PC-3 (cell line): ENCODE data around the gene TSEN54. TPM values are rescaled to one million over a fixed set of nuclear protein-coding genes. Genes with fewer than 3 reads are reported as not detected.
A peak's percentile ranks its signal among the peaks of the same experiment; 100 is the strongest.

Experiments used
- ATAC-seq: fragments of 200-7000 bp; cut with Tn5 transposase; 2 replicates; pipeline ENCODE4 v1.9.1; 2020; ENCODE audit warnings: mild to moderate bottlenecking, moderate library complexity
- BruUV-seq: library from RNA; stranded (reverse); fragments of 400-500 nt; replicated peaks from 2 replicates; lab custom pipeline; 2021; lab: Mats Ljungman, UMichigan
- CTCF ChIA-PET: fragments of 300-600 bp; sonication (Branson Sonifier 250); formaldehyde crosslinking; loops from one replicate; lab custom pipeline; 2022; ENCODE audit warnings: antibody characterized with exemption; lab: Charles Lee
- POLR2A ChIA-PET: fragments of 300-600 bp; sonication (Branson Sonifier 250); formaldehyde crosslinking; loops from one replicate; lab custom pipeline; 2022; ENCODE audit warnings: antibody characterized with exemption; ENCODE audit not compliant: unreplicated experiment; lab: Charles Lee
- DNase-seq: peaks from one replicate; pipeline ENCODE4 v3.0.0-alpha.2; 2015
- H2AFZ ChIP-seq: fragments of 300-600 bp; sonication (generic); 2 replicates; pipeline ENCODE4 v1.6.0; 2016; ENCODE audit warnings: antibody characterized with exemption, low read length
- H3F3A ChIP-seq: fragments of 300-600 bp; sonication (generic); one replicate; pipeline ENCODE4 v1.6.0; 2017; ENCODE audit warnings: antibody characterized with exemption, low read length, control low read depth, mild to moderate bottlenecking; ENCODE audit not compliant: unreplicated experiment
- H3K27ac ChIP-seq: fragments of 300-600 bp; sonication (generic); 2 replicates; pipeline ENCODE4 v1.5.1; 2016; ENCODE audit warnings: mild to moderate bottlenecking, low read length
- H3K27me3 ChIP-seq: fragments of 300-600 bp; sonication (generic); 2 replicates; pipeline ENCODE4 v1.6.1; 2016; ENCODE audit warnings: low read length, mixed read lengths
- H3K36me3 ChIP-seq: fragments of 300-600 bp; sonication (generic); 2 replicates; pipeline ENCODE4 v1.6.1; 2016; ENCODE audit warnings: low read depth, mixed run types, low read length, mixed read lengths
- H3K4me1 ChIP-seq: fragments of 300-600 bp; sonication (generic); 2 replicates; pipeline ENCODE4 v1.5.1; 2016; ENCODE audit warnings: low read length; ENCODE audit not compliant: insufficient read depth
- H3K4me2 ChIP-seq: fragments of 300-600 bp; sonication (generic); 2 replicates; pipeline ENCODE4 v1.6.0; 2016; ENCODE audit warnings: low read length
- H3K4me3 ChIP-seq: fragments of 300-600 bp; sonication (generic); 2 replicates; pipeline ENCODE4 v1.5.1; 2016; ENCODE audit warnings: mild to moderate bottlenecking, low read length, mixed read lengths
- H3K79me2 ChIP-seq: fragments of 300-600 bp; sonication (generic); 2 replicates; pipeline ENCODE4 v1.6.1; 2017; ENCODE audit warnings: low read length, mixed read lengths
- H3K9ac ChIP-seq: fragments of 300-600 bp; sonication (generic); 2 replicates; pipeline ENCODE4 v1.6.0; 2016; ENCODE audit warnings: mild to moderate bottlenecking, low read length
- H3K9me2 ChIP-seq: fragments of 300-600 bp; sonication (generic); replicated peaks from 2 replicates; pipeline ENCODE4 v1.6.1; 2016; ENCODE audit warnings: mixed run types, low read length, mixed read lengths
- H3K9me3 ChIP-seq: fragments of 300-600 bp; sonication (generic); 2 replicates; pipeline ENCODE4 v1.6.1; 2016; ENCODE audit warnings: low read length, mixed read lengths
- H4K20me1 ChIP-seq: fragments of 300-600 bp; sonication (generic); 2 replicates; pipeline ENCODE4 v1.6.1; 2016; ENCODE audit warnings: low read length, mixed read lengths
- EZH2 ChIP-seq: fragments of 300-600 bp; sonication (generic); IDR thresholded peaks from one replicate; pipeline ENCODE4 v1.6.1; 2017; ENCODE audit warnings: antibody characterized with exemption, mild to moderate bottlenecking, low read length; ENCODE audit not compliant: unreplicated experiment
- EZH2phosphoT487 ChIP-seq: fragments of 300-600 bp; sonication (generic); IDR thresholded peaks from 2 replicates; pipeline ENCODE4 v1.6.1; 2018; ENCODE audit warnings: mild to moderate bottlenecking, antibody characterized with exemption, low read length, borderline replicate concordance
- intact Hi-C: fragments of 100-400 bp; cut with micrococcal nuclease; formaldehyde crosslinking; loops from 2 replicates; pipeline ENCODE4 v1.9.0; 2023
- total RNA-seq: library from RNA; depleted of rRNA; stranded (reverse); fragments of >200 nt; gene quantifications from 2 replicates; pipeline ENCODE4 v1.2.3, GENCODE V29; 2014
- TF ChIP-seq, protein P1 (sequence below): fragments of 300-600 bp; sonication (generic); conservative IDR thresholded peaks from 2 replicates; pipeline ENCODE4 v1.5.1; 2017; ENCODE audit warnings: antibody characterized with exemption, low read depth, mild to moderate bottlenecking, low read length

The TSEN54 gene
- total RNA-seq, 1 experiment from 2014 or later: 61.6 TPM

DNA sequence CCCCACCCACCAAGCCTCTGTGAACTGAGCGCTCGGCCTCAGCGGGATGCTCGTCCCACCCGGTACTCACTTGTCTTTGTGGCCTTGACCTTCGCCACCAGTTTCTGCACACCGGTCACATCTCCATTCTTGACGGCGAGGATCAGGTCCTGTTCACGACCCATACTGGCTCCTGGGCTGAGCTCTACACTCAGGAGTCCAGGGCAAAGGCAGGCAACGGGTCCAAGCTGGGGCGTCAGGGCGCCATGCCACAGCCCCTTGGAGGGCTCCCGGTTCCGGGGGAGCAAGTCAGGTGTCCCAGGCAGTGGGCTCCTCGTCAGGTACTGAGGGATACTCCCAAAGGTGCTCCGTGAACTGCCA, 2.7 kb upstream of the TSEN54 start:
- Histone ChIP-seq H3K27ac (no peak overlapping the region), H3K4me2 (peak overlapping the region; percentile 93), H3K4me1 (peaks cover 47% of the 10 kb centered on the region), H3K9me2 (no peaks in the 10 kb centered on the region), H2AFZ (no peak overlapping the region), H3K9me3 (no peaks in the 10 kb centered on the region), H3F3A (no peaks in the 10 kb centered on the region), H3K4me3 (peak overlapping the region; percentile 78; the same call in 1 of the 2 replicates), H3K9ac (no peak overlapping the region), H3K79me2 (peaks cover 66% of the 10 kb centered on the region), H3K27me3 (no peaks in the 10 kb centered on the region), H3K36me3 (no peaks in the 10 kb centered on the region; the same call in 1 of the 2 replicates), H4K20me1 (peaks cover 31% of the 10 kb centered on the region)
- ChIA-PET POLR2A (interaction anchor here (0.6 kb wide), 1 partner anchor 84 kb away, joined by 14 read pairs; no protein-coding TSS in a partner anchor), CTCF (interaction anchor here (0.7 to 1.3 kb wide), 3 partner anchors 11 to 18 kb away, joined by 4 to 7 read pairs (median 7); partner anchors contain the start of gene LLGL2)
- BruUV-seq: no TSS peak
- no peak for TF ChIP-seq EZH2phosphoT487
- TF ChIP-seq, protein P1, sequence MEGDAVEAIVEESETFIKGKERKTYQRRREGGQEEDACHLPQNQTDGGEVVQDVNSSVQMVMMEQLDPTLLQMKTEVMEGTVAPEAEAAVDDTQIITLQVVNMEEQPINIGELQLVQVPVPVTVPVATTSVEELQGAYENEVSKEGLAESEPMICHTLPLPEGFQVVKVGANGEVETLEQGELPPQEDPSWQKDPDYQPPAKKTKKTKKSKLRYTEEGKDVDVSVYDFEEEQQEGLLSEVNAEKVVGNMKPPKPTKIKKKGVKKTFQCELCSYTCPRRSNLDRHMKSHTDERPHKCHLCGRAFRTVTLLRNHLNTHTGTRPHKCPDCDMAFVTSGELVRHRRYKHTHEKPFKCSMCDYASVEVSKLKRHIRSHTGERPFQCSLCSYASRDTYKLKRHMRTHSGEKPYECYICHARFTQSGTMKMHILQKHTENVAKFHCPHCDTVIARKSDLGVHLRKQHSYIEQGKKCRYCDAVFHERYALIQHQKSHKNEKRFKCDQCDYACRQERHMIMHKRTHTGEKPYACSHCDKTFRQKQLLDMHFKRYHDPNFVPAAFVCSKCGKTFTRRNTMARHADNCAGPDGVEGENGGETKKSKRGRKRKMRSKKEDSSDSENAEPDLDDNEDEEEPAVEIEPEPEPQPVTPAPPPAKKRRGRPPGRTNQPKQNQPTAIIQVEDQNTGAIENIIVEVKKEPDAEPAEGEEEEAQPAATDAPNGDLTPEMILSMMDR: no peak
- ATAC-seq: no peak
- intact Hi-C loops: no loop called here
- no peak for DNase-seq

DNA sequence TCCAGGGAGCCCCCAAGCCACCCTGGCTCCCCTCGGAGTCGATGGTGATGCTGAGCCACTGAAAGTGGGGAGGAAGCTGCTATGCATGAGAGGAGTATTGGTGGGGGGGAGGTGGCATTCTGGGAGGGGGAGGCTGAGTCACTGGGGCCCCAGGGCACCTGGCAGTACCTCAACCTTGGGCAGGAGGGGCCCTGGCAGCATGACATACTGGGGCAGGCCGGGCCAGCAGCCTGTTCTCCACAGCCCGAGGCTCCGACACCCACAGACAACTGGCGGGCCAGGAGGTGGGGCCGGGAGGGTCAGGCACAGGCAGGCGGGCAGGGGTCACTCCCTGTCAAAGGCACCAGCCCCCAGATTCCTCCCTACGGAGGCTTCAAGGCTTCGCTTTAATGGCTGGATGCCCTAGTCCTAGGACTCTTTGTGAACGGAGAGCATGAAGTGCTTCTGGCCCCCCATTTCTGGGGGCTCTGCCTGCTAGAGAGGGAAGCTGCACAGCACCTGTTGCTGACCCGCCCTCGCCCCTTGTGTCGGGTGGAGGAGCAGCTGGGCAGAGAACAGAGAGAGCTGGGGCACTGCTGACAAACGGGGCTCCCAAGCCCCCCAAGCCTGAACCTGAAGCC, 1.9 kb upstream of the TSEN54 start:
- no TSS peak for BruUV-seq

More for the DNA sequence above, 1.9 kb upstream of the TSEN54 start:
- H3K4me3 ChIP-seq: peak overlapping the region; percentile 78
- H3K27ac ChIP-seq: peak overlapping the region; percentile 8
- peak overlapping the region; percentile 93 for H3K4me2 ChIP-seq
- H3K27me3 ChIP-seq: no peaks in the 10 kb centered on the region
- peak; percentile 14 for ATAC-seq
- TF ChIP-seq EZH2phosphoT487 (no peak), EZH2 (no peak)
- TF ChIP-seq, protein P1: no peak
- H3K4me1 ChIP-seq: peaks cover 47% of the 10 kb centered on the region
- no peaks in the 10 kb centered on the region for H3K9me3 ChIP-seq
- no peaks in the 10 kb centered on the region; the same call in 1 of the 2 replicates for H3K36me3 ChIP-seq
- ChIA-PET CTCF (interaction anchor here (1.0 to 1.3 kb wide), 2 partner anchors 11 to 17 kb away, joined by 7 read pairs; partner anchors contain the start of gene LLGL2), POLR2A (interaction anchor here (0.6 kb wide), 1 partner anchor 84 kb away, joined by 14 read pairs; no protein-coding TSS in a partner anchor)
- H3K79me2 ChIP-seq: peaks cover 62% of the 10 kb centered on the region
- peak overlapping the region; percentile 73 for H3K9ac ChIP-seq
- H4K20me1 ChIP-seq: peaks cover 24% of the 10 kb centered on the region
- H3F3A ChIP-seq: no peaks in the 10 kb centered on the region
- H2AFZ ChIP-seq: peak overlapping the region; percentile 96
- intact Hi-C loops: loop anchor here (2.0 kb wide), 1 partner anchor 74 kb away; no protein-coding TSS in a partner anchor
- DNase-seq: peak; percentile 90
- no peaks in the 10 kb centered on the region for H3K9me2 ChIP-seq
